Activated T-cell treated with anti-CD3 and anti-CD28 coated beads for 1 hour (primary cell): ENCODE results near the gene LY6G6D.
"Not testable (repeated sequence)": the region's sequence is repeated elsewhere in the genome, so short reads cannot be mapped to it uniquely, and the experiment has no call there.

ENCODE experiments used
- DNase-seq: peaks from one replicate; pipeline ENCODE4 v3.0.0-alpha.2; 2020; ENCODE audit warnings: low read depth

The LY6G6D gene

GRCh38 chr6:31692353-31692752 is 22.8 kb upstream of the LY6G6D start:
- DNase-seq: no peak

- no peak for DNase-seq
These were observed 22.3 kb upstream of the LY6G6D start for GRCh38 chr6:31692886-31693285.

GRCh38 chr6:31693535-31693934 is 21.6 kb upstream of the LY6G6D start:
- no peak for DNase-seq

GRCh38 chr6:31697555-31697954 is 17.6 kb upstream of the LY6G6D start:
- DNase-seq: no peak

GRCh38 chr6:31700740-31701401 is 14.3 kb upstream of the LY6G6D start:
- no peak for DNase-seq

- no peak for DNase-seq
These were observed 13.3 kb upstream of the LY6G6D start for GRCh38 chr6:31701666-31702404.

- no peak for DNase-seq
These were observed 12.7 kb upstream of the LY6G6D start for GRCh38 chr6:31702405-31702818.

GRCh38 chr6:31702819-31703716 is 12.1 kb upstream of the LY6G6D start, which contains the start of gene ABHD16A:
ABHD16A (minus strand) TSS chr6:31703324; CDS start chr6:31703281, 43 bp downstream.
- DNase-seq: peak; percentile 96

GRCh38 chr6:31705931-31706330 is 9.2 kb upstream of the LY6G6D start:
- DNase-seq: no peak

- no peak for DNase-seq
These were observed 8.5 kb upstream of the LY6G6D start, which contains the start of gene LY6G6F for GRCh38 chr6:31706599-31706998. LY6G6F (plus strand) TSS chr6:31706866; CDS start chr6:31706907, 41 bp downstream.

GRCh38 chr6:31707701-31708100 is 7.4 kb upstream of the LY6G6D start:
- DNase-seq: no peak

GRCh38 chr6:31708224-31708623 is 6.9 kb upstream of the LY6G6D start:
- no peak for DNase-seq

- not testable (repeated sequence) for DNase-seq
These were observed 6.0 kb upstream of the LY6G6D start for GRCh38 chr6:31709157-31709556.

GRCh38 chr6:31710523-31711219 is 4.5 kb upstream of the LY6G6D start:
- DNase-seq: no peak

GRCh38 chr6:31711233-31711632 is 3.9 kb upstream of the LY6G6D start:
- DNase-seq: no peak

GRCh38 chr6:31712296-31712695 is 2.9 kb upstream of the LY6G6D start:
- no peak for DNase-seq

GRCh38 chr6:31713465-31713864 is 1.7 kb upstream of the LY6G6D start:
- DNase-seq: no peak

GRCh38 chr6:31713991-31714684 is 1.0 kb upstream of the LY6G6D start:
- DNase-seq: no peak

- DNase-seq: no peak
These were observed 2.5 kb downstream of the LY6G6D start for GRCh38 chr6:31717499-31718222.

GRCh38 chr6:31718265-31718664 is 3.1 kb downstream of the LY6G6D start:
- no peak for DNase-seq
